ENCODE results near the gene MAP2K3. TPM values are rescaled to one million over a fixed set of nuclear protein-coding genes. Genes with fewer than 3 reads are reported as not detected.

Gene MAP2K3
- total and polyA plus RNA-seq, 8 donors, result 22.6 to 101 (median 40.9) TPM

DNA sequence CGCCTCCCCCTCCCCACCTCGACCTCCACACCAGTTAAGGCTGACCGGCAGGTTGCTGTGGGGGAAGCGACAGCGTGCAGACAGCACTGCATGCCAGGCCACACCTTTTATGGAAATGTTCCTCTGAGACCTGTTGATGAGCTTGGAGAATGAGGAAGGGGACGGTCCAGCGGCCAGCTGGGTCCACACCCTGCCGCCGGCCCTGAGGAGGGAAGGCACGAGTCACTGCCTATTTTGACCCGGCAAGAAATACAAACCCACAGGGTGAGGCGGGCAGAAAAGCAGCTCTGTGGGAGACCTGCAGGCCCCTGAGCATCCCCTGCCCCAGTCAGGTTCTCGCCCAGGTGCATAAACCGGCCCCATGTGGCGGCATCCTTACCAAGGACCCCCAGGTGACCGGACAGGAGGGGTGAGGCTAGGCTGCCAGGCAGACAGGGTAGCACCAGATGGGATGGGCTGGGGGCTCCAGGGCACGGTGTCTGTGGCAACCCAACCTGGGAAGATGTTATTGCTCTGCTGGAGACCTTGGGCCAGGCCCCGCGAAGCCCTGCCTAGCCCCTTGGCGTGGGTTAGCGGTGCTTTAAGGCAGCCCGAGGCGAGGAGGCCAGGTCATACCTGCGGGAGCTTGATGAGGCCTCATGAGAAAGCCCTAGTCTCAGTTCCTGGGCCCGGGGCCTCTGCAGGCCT, 44.0 kb upstream of the MAP2K3 start:
- Histone ChIP-seq H3K27me3 (no peaks in the 10 kb centered on the region), H3K27ac (no peak overlapping the region), H3K4me1 (peaks cover 0 to 5% (median 0%) of the 10 kb centered on the region in 4 donors), H3K4me3 (no peak overlapping the region), H3K36me3 (peaks cover 0 to 31% (median 29%) of the 10 kb centered on the region in 4 donors), H3K9me3 (no peaks in the 10 kb centered on the region)
- intact Hi-C loops (cut with DNase I; ENCODE audit: low total_unique reads), result no loop called here
- DNase-seq, result no peak
- TF ChIP-seq EP300 (IDR thresholded peaks at IDR 0.05) (no peak), POLR2AphosphoS5 (IDR thresholded peaks at IDR 0.05) (no peak), POLR2A (IDR thresholded peaks at IDR 0.05) (no peak)
- 69 to 78% (median 74%) methylated on average over 14 to 25 of the region's 25 CpGs for whole genome bisulfite sequencing, 5 donors

DNA sequence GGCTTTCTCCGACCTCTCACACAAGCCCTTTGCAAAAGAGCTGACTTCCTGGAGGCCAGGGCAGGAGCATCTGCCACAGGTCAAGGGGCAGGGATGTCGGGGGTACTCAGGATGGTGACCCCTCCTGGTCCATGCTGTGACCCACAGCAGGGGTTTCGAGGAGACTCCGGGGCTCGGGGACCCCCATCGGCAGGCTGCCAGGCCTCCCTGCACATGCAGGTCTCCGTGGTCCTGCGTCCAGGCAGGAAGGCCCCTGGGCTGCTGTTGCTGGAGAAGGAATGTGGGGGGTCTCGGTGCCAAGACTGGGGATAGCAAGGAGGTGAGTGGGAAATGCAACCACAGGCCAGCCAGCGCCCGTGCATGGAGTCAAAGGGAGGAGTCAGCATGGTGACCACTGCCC, 42.9 kb upstream of the MAP2K3 start:
- H3K27me3 ChIP-seq, result no peaks in the 10 kb centered on the region
- 83 to 88% (median 86%) methylated on average over 9 to 11 of the region's 11 CpGs for WGBS, 5 donors
- no peaks in the 10 kb centered on the region for H3K9me3 ChIP-seq
- intact Hi-C loops (cut with DNase I; ENCODE audit: low total_unique reads), result no loop called here
- no peak for DNase-seq
- H3K4me1 ChIP-seq, result peaks cover 0 to 8% (median 0%) of the 10 kb centered on the region in 4 donors
- H3K27ac ChIP-seq, result no peak overlapping the region
- H3K4me3 ChIP-seq, result no peak overlapping the region
- no peak for TF ChIP-seq POLR2A (IDR thresholded peaks at IDR 0.05)
- TF ChIP-seq, protein P1, sequence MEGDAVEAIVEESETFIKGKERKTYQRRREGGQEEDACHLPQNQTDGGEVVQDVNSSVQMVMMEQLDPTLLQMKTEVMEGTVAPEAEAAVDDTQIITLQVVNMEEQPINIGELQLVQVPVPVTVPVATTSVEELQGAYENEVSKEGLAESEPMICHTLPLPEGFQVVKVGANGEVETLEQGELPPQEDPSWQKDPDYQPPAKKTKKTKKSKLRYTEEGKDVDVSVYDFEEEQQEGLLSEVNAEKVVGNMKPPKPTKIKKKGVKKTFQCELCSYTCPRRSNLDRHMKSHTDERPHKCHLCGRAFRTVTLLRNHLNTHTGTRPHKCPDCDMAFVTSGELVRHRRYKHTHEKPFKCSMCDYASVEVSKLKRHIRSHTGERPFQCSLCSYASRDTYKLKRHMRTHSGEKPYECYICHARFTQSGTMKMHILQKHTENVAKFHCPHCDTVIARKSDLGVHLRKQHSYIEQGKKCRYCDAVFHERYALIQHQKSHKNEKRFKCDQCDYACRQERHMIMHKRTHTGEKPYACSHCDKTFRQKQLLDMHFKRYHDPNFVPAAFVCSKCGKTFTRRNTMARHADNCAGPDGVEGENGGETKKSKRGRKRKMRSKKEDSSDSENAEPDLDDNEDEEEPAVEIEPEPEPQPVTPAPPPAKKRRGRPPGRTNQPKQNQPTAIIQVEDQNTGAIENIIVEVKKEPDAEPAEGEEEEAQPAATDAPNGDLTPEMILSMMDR (IDR thresholded peaks at IDR 0.05), result no peak
- TF ChIP-seq EP300 (IDR thresholded peaks at IDR 0.05), result no peak
- TF ChIP-seq POLR2AphosphoS5 (IDR thresholded peaks at IDR 0.05), result no peak
- peaks cover 0 to 31% (median 29%) of the 10 kb centered on the region in 4 donors for H3K36me3 ChIP-seq

DNA sequence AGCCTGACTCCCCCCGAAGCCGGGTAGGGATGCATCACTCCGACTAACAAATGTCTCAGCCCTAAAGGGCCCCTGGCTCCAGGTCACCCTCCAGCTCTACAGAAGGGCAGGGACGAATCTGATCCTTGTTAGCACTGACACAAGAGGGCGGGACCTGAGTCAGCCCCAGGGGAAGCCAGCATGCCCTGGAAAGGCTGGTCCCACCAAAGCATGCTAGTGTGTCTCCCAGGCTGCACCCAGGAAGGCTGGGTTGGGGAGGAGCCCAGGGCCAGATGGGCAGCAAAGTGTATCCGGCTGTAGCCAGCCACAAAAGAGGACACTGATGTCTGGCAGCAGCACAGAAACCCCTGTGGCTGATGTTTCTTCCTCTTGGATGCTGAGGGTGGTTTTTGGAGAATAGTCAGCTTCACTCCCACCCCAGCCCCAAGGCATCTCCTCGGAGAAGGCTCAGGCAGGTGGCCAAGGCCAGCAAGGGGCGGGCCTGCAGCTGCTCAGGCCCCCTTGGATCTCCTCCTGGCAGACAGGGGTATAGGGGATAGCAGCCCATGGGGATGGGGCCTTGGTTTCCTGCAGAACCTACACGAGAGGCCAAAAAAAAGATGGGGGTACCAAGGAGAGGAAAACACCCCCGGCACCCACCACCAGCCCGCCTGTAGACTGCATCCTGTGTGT, 42.3 kb upstream of the MAP2K3 start:
- intact Hi-C loops (cut with DNase I; ENCODE audit: low total_unique reads), result no loop called here
- DNase-seq, result no peak
- Histone ChIP-seq H3K27ac (no peak overlapping the region), H3K4me3 (no peak overlapping the region), H3K9me3 (no peaks in the 10 kb centered on the region), H3K27me3 (no peaks in the 10 kb centered on the region), H3K4me1 (peaks cover 0 to 8% (median 0%) of the 10 kb centered on the region in 4 donors), H3K36me3 (peaks cover 0 to 34% (median 29%) of the 10 kb centered on the region in 4 donors)
- no peak for TF ChIP-seq POLR2AphosphoS5 (IDR thresholded peaks at IDR 0.05)
- TF ChIP-seq POLR2A (IDR thresholded peaks at IDR 0.05), result no peak
- TF ChIP-seq EP300 (IDR thresholded peaks at IDR 0.05), result no peak
- TF ChIP-seq, protein P1 (IDR thresholded peaks at IDR 0.05), result no peak
- 70 to 84% (median 76%) methylated on average over 7 to 11 of the region's 11 CpGs for WGBS, 5 donors

DNA sequence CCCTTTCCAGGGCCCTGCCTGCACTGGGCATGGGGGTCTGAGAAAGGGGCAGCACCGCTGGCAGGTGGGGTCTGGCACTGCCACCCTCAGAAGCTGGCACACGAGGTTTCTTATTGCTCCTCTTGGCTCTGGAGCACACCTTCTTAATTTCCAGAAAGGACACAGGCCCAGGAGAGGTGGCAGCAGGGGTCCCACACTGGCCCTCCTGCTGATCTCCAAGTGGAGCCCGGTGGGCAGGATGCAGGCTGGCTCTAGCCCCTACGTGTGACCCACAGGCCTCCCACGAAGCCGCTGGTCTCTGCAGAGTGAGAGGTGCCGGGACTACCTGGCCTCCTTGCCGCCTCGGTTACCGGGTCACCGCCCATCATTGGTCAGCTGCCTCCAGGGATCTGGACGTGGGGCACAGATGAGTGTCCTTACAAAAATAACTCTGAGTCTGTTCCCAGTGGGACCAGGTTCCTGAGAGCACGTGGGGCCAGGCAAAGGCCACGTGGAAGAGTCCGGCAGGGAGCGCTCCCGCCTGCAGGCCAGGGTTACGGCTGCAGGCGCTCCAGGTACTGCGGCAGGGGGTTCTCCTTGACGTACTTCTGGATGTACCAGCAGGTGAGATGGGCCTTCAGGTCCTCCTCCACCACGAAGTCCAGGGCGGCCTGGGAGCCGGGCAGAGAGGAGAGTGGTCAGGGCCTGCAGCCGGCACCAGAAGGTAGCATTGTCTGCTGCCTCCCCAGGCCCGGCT, 41.6 kb upstream of the MAP2K3 start:
- TF ChIP-seq, protein P1 (IDR thresholded peaks at IDR 0.05), result no peak
- H3K4me1 ChIP-seq, result peaks cover 0 to 8% (median 0%) of the 10 kb centered on the region in 4 donors
- H3K27ac ChIP-seq, result no peak overlapping the region
- no peak overlapping the region for H3K4me3 ChIP-seq
- H3K27me3 ChIP-seq, result no peaks in the 10 kb centered on the region
- intact Hi-C loops (cut with DNase I; ENCODE audit: low total_unique reads), result no loop called here
- no peaks in the 10 kb centered on the region for H3K9me3 ChIP-seq
- H3K36me3 ChIP-seq, result peaks cover 0 to 40% (median 32%) of the 10 kb centered on the region in 4 donors
- WGBS, 5 donors, result 83 to 91% (median 88%) methylated on average over 17 to 26 of the region's 26 CpGs
- DNase-seq, result no peak

Measured in stomach (tissue), 9 donors.